Measurements from ENCODE around the gene KLB.
"Not testable (repeated sequence)": the region's sequence is repeated elsewhere in the genome, so short reads cannot be mapped to it uniquely, and the experiment has no call there.

Gene KLB

GRCh38 chr4:39453738-39454137, 47.0 kb downstream of the KLB start:
- H3K9me3 ChIP-seq, result no peaks in the 10 kb centered on the region
- no peak for DNase-seq
- no peak overlapping the region for H3K4me3 ChIP-seq (ENCODE audit: low read depth, low read length)
- no peak for TF ChIP-seq CTCF (IDR thresholded peaks at IDR 0.05; ENCODE audit: low read depth, low read length)
- H3K36me3 ChIP-seq, result peaks cover 79% of the 10 kb centered on the region
- H3K27me3 ChIP-seq, result no peaks in the 10 kb centered on the region
- H3K4me1 ChIP-seq, result peaks cover 3% of the 10 kb centered on the region; the same call in 1 of the 2 replicates

GRCh38 chr4:39455486-39455885, 48.8 kb downstream of the KLB start:
- peaks cover 74% of the 10 kb centered on the region for H3K36me3 ChIP-seq

GRCh38 chr4:39456946-39457763, 50.4 kb downstream of the KLB start:
- no peak for DNase-seq
- H3K4me3 ChIP-seq (ENCODE audit: low read depth, low read length), result peak overlapping the region; percentile 94
- H3K36me3 ChIP-seq, result peaks cover 66% of the 10 kb centered on the region
- no peaks in the 10 kb centered on the region for H3K9me3 ChIP-seq
- peaks cover 3% of the 10 kb centered on the region; the same call in 1 of the 2 replicates for H3K4me1 ChIP-seq
- TF ChIP-seq CTCF (IDR thresholded peaks at IDR 0.05; ENCODE audit: low read depth, low read length), result no peak
- H3K27me3 ChIP-seq, result no peaks in the 10 kb centered on the region

More at GRCh38 chr4:39455486-39455885, 48.8 kb downstream of the KLB start:
- no peak for TF ChIP-seq CTCF (IDR thresholded peaks at IDR 0.05; ENCODE audit: low read depth, low read length)
- Histone ChIP-seq H3K9me3 (no peaks in the 10 kb centered on the region), H3K4me3 (ENCODE audit: low read depth, low read length) (peak overlapping the region; percentile 94), H3K27me3 (no peaks in the 10 kb centered on the region), H3K4me1 (peaks cover 3% of the 10 kb centered on the region; the same call in 1 of the 2 replicates)
- DNase-seq, result no peak

- not testable (repeated sequence) for H3K9me3 ChIP-seq, DNase-seq, H3K27me3 ChIP-seq, H3K4me1 ChIP-seq
- peak overlapping the region; percentile 94 for H3K4me3 ChIP-seq (ENCODE audit: low read depth, low read length)
- H3K36me3 ChIP-seq, result peaks cover 57% of the 10 kb centered on the region
Measured at GRCh38 chr4:39458161-39458504, 51.4 kb downstream of the KLB start.

GRCh38 chr4:39458505-39459300, 52.0 kb downstream of the KLB start, which contains the start of the genes LIAS and RPL9:
Gene LIAS, plus strand, starts transcription at chr4:39459056. Its CDS starts 62 bp downstream, at chr4:39459118.
Gene RPL9, minus strand, starts transcription at chr4:39458922. Its CDS starts 483 bp downstream, at chr4:39458439.
- H3K9me3 ChIP-seq, result no peaks in the 10 kb centered on the region
- H3K4me1 ChIP-seq, result peaks cover 3% of the 10 kb centered on the region; the same call in 1 of the 2 replicates
- TF ChIP-seq CTCF (IDR thresholded peaks at IDR 0.05; ENCODE audit: low read depth, low read length), result no peak
- peak within 1 kb of the TSS; percentile 94 for H3K4me3 ChIP-seq (ENCODE audit: low read depth, low read length)
- peaks cover 57% of the 10 kb centered on the region for H3K36me3 ChIP-seq
- peak; percentile 94 for DNase-seq
- H3K27me3 ChIP-seq, result no peaks in the 10 kb centered on the region

- H3K4me3 ChIP-seq (ENCODE audit: low read depth, low read length), result no peak overlapping the region
- DNase-seq, result peak; percentile 78
- H3K9me3 ChIP-seq, result no peaks in the 10 kb centered on the region
- no peaks in the 10 kb centered on the region for H3K27me3 ChIP-seq
- H3K4me1 ChIP-seq, result peaks cover 4% of the 10 kb centered on the region
- TF ChIP-seq CTCF (IDR thresholded peaks at IDR 0.05; ENCODE audit: low read depth, low read length), result peak; percentile 35
- peaks cover 36% of the 10 kb centered on the region for H3K36me3 ChIP-seq
Measured at GRCh38 chr4:39464886-39465501, 58.3 kb downstream of the KLB start.
